HEK293 (cell line): ENCODE data around the gene GTPBP1.

Source experiments
- CTCF ChIP-seq: fragments of 450-650 bp; formaldehyde crosslinking; IDR thresholded peaks from 2 replicates; pipeline ENCODE4 v1.5.1; 2016; ENCODE audit warnings: missing biosample characterization, missing genetic modification characterization
- REST ChIP-seq: fragments of 450-650 bp; formaldehyde crosslinking; IDR thresholded peaks from 2 replicates; pipeline ENCODE4 v1.5.1; 2016; ENCODE audit warnings: missing biosample characterization, missing genetic modification characterization
- ZBTB26 ChIP-seq: fragments of 450-650 bp; formaldehyde crosslinking; optimal IDR thresholded peaks from 2 replicates; pipeline ENCODE3; 2016; ENCODE audit warnings: missing biosample characterization, mild to moderate bottlenecking, missing genetic modification characterization
- ZNF416 ChIP-seq: fragments of 450-650 bp; formaldehyde crosslinking; IDR thresholded peaks from 2 replicates; pipeline ENCODE4 v1.5.1; 2016; ENCODE audit warnings: missing biosample characterization, missing genetic modification characterization
- ZNF48 ChIP-seq: fragments of 450-650 bp; formaldehyde crosslinking; IDR thresholded peaks from 2 replicates; pipeline ENCODE4 v1.5.1; 2016; ENCODE audit warnings: missing biosample characterization, missing genetic modification characterization
- ZNF560 ChIP-seq: fragments of 450-650 bp; formaldehyde crosslinking; IDR thresholded peaks from 2 replicates; pipeline ENCODE4 v1.5.1; 2017; ENCODE audit warnings: missing biosample characterization, missing genetic modification characterization, borderline replicate concordance
- ZNF658 ChIP-seq: fragments of 450-650 bp; formaldehyde crosslinking; IDR thresholded peaks from 2 replicates; pipeline ENCODE4; 2016; ENCODE audit warnings: missing biosample characterization, missing genetic modification characterization
- ZNF768 ChIP-seq: fragments of 450-650 bp; formaldehyde crosslinking; IDR thresholded peaks from 2 replicates; pipeline ENCODE4 v1.5.1; 2018; ENCODE audit warnings: missing biosample characterization, mild to moderate bottlenecking, missing genetic modification characterization

GRCh38 chr22:38689651-38690050 is 16.1 kb upstream of the GTPBP1 start:
- TF ChIP-seq CTCF (no peak), ZNF416 (tag by site-specific recombination) (no peak), ZNF48 (tag by site-specific recombination) (no peak), REST (no peak), ZNF658 (tag by site-specific recombination) (no peak), ZNF768 (no peak), ZNF560 (no peak), ZBTB26 (tag by site-specific recombination) (no peak)
